Heart right ventricle (tissue), 16 donors: ENCODE measurements around the gene EEF1AKMT2. TPM values are rescaled to one million over a fixed set of nuclear protein-coding genes. Genes with fewer than 3 reads are reported as not detected.

Source experiments
- ATAC-seq, 8 donors: fragments of 200-7000 bp; cut with Tn5 transposase; one replicate each; pipeline ENCODE4 v1.9.1; 2020; ENCODE audit warnings: mild to moderate bottlenecking in 8 of 8, moderate library complexity in 8 of 8, moderate number of reproducible peaks in 1 of 8
- DNase-seq, 2 donors: peaks; one replicate each; pipeline ENCODE4 v3.0.0-alpha.2; 2020
- H3K27ac ChIP-seq, 10 donors: fragments of 200-600 bp; sonication (generic) in 2 of 10; one replicate each; pipeline versions ENCODE4 v1.5.0 to v1.8.0; 2020 to 2022; ENCODE audit warnings: mild to moderate bottlenecking in 3 of 10
- H3K27me3 ChIP-seq, 7 donors: fragments of 200-600 bp; one replicate each; pipeline ENCODE4 v1.8.0; 2021 to 2022; ENCODE audit warnings: mild to moderate bottlenecking in 2 of 7
- H3K36me3 ChIP-seq, 9 donors: fragments of 200-600 bp; sonication (generic) in 1 of 9; one replicate each; pipeline versions ENCODE4 v1.5.0 to v1.8.0; 2020 to 2022; ENCODE audit warnings: mild to moderate bottlenecking in 2 of 9
- H3K4me1 ChIP-seq, 9 donors: fragments of 200-600 bp; sonication (generic) in 1 of 9; one replicate each; pipeline versions ENCODE4 v1.5.0 to v1.8.0; 2020 to 2022; ENCODE audit warnings: mild to moderate bottlenecking in 4 of 9
- H3K4me3 ChIP-seq, 10 donors: fragments of 200-600 bp; sonication (generic) in 2 of 10; one replicate each; pipeline versions ENCODE4 v1.5.0 to v1.8.0; 2020 to 2022; ENCODE audit warnings: mild to moderate bottlenecking in 7 of 10, moderate library complexity in 2 of 10
- H3K9me3 ChIP-seq, 11 donors: fragments of 200-600 bp in 10 of 11; sonication (generic) in 2 of 11; one replicate each; pipeline versions ENCODE4 v1.5.0 to v1.8.0; 2013 to 2022; ENCODE audit warnings: mild to moderate bottlenecking in 2 of 11, control low read depth in 1 of 11, moderate library complexity in 1 of 11
- WGBS, 2 donors: extraction: QIAGEN DNeasy Blood & Tissue Kit; methylation state at CpG; one replicate each; pipeline ENCODE4 v1.1.7; 2013; ENCODE audit warnings: inconsistent platforms in 1 of 2; 5-methylcytosine and 5-hydroxymethylcytosine counted together
- intact Hi-C, 10 donors: fragments of 100-400 bp; cut with DNase I; formaldehyde crosslinking; loops; one replicate each; pipeline versions ENCODE4 v1.11.1 to v1.14.2; 2022
- polyA plus RNA-seq, 2 donors: library from polyadenylated mRNA; stranded (reverse); fragments of 200-250 nt; gene quantifications; one replicate each; pipeline ENCODE4 v1.2.3, GENCODE V29; 2013
- total RNA-seq, 10 donors: library from RNA; stranded (reverse); fragmentation: NEBNext Ultra II Directional in 3 of 10; extraction: Animal tissue kit (Norgen Biotek cat#: 25700) in 3 of 10; gene quantifications; one replicate each; pipeline versions ENCODE4 v1.2.1 to v1.2.4, GENCODE V29; 2021 to 2023
- TF ChIP-seq, protein P1 (sequence below), 9 donors: fragments of 200-600 bp; sonication (generic) in 2 of 9; IDR thresholded peaks; one replicate each; pipeline versions ENCODE4 v1.5.0 to v1.8.0; 2021 to 2022; ENCODE audit warnings: antibody characterized with exemption in 9 of 9, mild to moderate bottlenecking in 5 of 9, moderate library complexity in 1 of 9
- donor health status: Arrhythmogenic right ventricular cardiomyopathy.
- donor health status: ischemic (EF 13 %, LVEDD 7.1; RV severe dilation, severe dysfunction).
- donor health status: healthy with polysubstance abuse.
- donor health status: DM: no; HTN: yes; CAD: no.
- donor health status: DM: no; HTN: no; CAD: no.
- donor health status: ischemic (EF 25% LVEDD 6.9; RV normal size, moderate dysfunction).
- donor health status: ischemic (EF 25% LVEDD 5.7; RV mildly dilated, moderate dysfunction).
- donor health status: healthy.
- donor health status: DM: yes; HTN: yes; CAD: no.
- donor health status: Ischemic cardiomyopathy.
- donor health status: ischemic (EF 35%, LVEDD 5.7; RV mildly dilated, moderate dysfunction).
- donor health status: nonischemic (EF 11% LVEDD 7.7; RV severe dilation, severe dysfunction).
- donor health status: DM: yes; HTN: yes; CAD: no.
- donor health status: PGD.
- donor health status: ischemic (EF 29% LVEDD 5.4; RV normal size, mild dysfunction).
- donor health status: nonischemic (EF 23%, LVEDD 6.1; RV moderate dilation, normal function).

The EEF1AKMT2 gene
- total and polyA plus RNA-seq, 12 donors: 7.4 to 18.8 (median 13.0) TPM

- Histone ChIP-seq H3K27me3 (no peaks in the 10 kb centered on the region), H3K4me3 (no peak overlapping the region), H3K4me1 (peaks cover 0 to 44% (median 29%) of the 10 kb centered on the region in 9 donors), H3K9me3 (no peaks in the 10 kb centered on the region), H3K27ac (peak overlapping the region in 7 of 10 donors; percentile 5 to 66 (median 35)), H3K36me3 (peaks cover 0 to 69% (median 12%) of the 10 kb centered on the region in 9 donors)
- intact Hi-C loops: loop anchor here in 1 of 10 donors (10.0 kb wide), 1 partner anchor 58 kb away; no protein-coding TSS in a partner anchor
- TF ChIP-seq, protein P1, sequence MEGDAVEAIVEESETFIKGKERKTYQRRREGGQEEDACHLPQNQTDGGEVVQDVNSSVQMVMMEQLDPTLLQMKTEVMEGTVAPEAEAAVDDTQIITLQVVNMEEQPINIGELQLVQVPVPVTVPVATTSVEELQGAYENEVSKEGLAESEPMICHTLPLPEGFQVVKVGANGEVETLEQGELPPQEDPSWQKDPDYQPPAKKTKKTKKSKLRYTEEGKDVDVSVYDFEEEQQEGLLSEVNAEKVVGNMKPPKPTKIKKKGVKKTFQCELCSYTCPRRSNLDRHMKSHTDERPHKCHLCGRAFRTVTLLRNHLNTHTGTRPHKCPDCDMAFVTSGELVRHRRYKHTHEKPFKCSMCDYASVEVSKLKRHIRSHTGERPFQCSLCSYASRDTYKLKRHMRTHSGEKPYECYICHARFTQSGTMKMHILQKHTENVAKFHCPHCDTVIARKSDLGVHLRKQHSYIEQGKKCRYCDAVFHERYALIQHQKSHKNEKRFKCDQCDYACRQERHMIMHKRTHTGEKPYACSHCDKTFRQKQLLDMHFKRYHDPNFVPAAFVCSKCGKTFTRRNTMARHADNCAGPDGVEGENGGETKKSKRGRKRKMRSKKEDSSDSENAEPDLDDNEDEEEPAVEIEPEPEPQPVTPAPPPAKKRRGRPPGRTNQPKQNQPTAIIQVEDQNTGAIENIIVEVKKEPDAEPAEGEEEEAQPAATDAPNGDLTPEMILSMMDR (IDR thresholded peaks at IDR 0.05): no peak
- no peak for ATAC-seq
- no peak for DNase-seq
- WGBS, 2 donors: 75 to 77% methylated on average over 5 of the region's 5 CpGs
Observed at GRCh38 chr10:124756156-124756903, 35.4 kb downstream of the EEF1AKMT2 start.

- DNase-seq: no peak
- intact Hi-C loops: loop anchor here in 1 of 10 donors (10.0 kb wide), 1 partner anchor 59 kb away; no protein-coding TSS in a partner anchor
- Histone ChIP-seq H3K4me3 (no peak overlapping the region), H3K36me3 (peaks cover 0 to 67% (median 10%) of the 10 kb centered on the region in 9 donors), H3K9me3 (no peaks in the 10 kb centered on the region), H3K27me3 (no peaks in the 10 kb centered on the region), H3K4me1 (peaks cover 0 to 41% (median 29%) of the 10 kb centered on the region in 9 donors), H3K27ac (peak overlapping the region in 6 of 10 donors; percentile 5 to 66 (median 40))
- TF ChIP-seq, protein P1 (IDR thresholded peaks at IDR 0.05): no peak
- peak in 4 of 8 donors; percentile 50 to 74 (median 53) for ATAC-seq
- 57 to 59% methylated on average over 2 of the region's 2 CpGs for WGBS, 2 donors
Observed at GRCh38 chr10:124755581-124755980, 36.1 kb downstream of the EEF1AKMT2 start.

- Histone ChIP-seq H3K4me3 (no peak overlapping the region), H3K9me3 (no peaks in the 10 kb centered on the region), H3K27me3 (no peaks in the 10 kb centered on the region), H3K36me3 (peaks cover 0 to 65% (median 1%) of the 10 kb centered on the region in 9 donors), H3K27ac (no peak overlapping the region), H3K4me1 (peaks cover 0 to 38% (median 29%) of the 10 kb centered on the region in 9 donors)
- WGBS, 2 donors: 92 to 93% methylated on average over 5 of the region's 5 CpGs
- TF ChIP-seq, protein P1 (IDR thresholded peaks at IDR 0.05): no peak
- intact Hi-C loops: loop anchor here in 1 of 10 donors (10.0 kb wide), 1 partner anchor 61 kb away; no protein-coding TSS in a partner anchor
- DNase-seq (no peak), ATAC-seq (no peak)
Observed at GRCh38 chr10:124754227-124754626, 37.5 kb downstream of the EEF1AKMT2 start.

DNA sequence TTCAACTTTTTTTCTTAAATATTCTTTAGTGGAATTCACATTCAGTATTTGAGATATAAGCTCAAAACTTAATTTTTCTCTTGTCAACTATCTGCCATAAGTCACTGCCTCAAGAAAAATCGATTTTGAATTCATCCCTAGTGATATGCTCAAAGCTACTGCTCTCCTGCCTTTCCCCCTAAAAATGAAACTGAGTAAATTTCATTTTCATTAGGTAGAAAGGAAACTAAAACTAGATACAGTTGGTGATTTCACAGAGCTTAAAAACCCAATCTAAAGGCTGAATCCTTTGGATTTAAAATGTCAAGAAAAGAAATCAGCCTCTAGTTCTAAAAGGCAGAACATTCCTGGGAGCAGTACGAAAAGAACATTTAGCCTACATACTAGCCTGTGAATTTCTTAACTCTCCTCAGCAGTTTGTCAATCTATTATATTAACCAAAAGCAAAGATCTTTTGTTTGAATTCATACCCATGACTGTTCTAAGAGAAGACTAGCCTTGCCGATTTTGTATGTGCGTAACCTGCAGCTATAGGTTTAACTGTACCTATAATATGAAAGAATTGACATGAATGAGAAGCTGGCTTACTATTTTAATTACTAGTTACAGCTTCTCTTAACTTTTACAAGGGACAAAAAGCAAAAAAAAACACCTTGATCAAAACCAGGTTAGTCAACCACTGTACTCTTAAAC lies 42.6 kb downstream of the EEF1AKMT2 start:
- H3K9me3 ChIP-seq: no peaks in the 10 kb centered on the region
- H3K36me3 ChIP-seq: peaks cover 0 to 47% (median 0%) of the 10 kb centered on the region in 9 donors
- H3K4me3 ChIP-seq: no peak overlapping the region
- ATAC-seq: no peak
- H3K27ac ChIP-seq: no peak overlapping the region
- no peak for DNase-seq
- TF ChIP-seq, protein P1 (IDR thresholded peaks at IDR 0.05): no peak
- 81 to 87% methylated on average over 4 of the region's 4 CpGs for WGBS, 2 donors
- peaks cover 0 to 14% (median 13%) of the 10 kb centered on the region in 9 donors for H3K4me1 ChIP-seq
- intact Hi-C loops: loop anchor here in 6 of 10 donors (2.0 to 10.0 kb wide), 4 partner anchors 207 to 334 kb away; partner anchors contain the start of gene OAT (in 2 of the 6)
- H3K27me3 ChIP-seq: no peaks in the 10 kb centered on the region
